ENCODE results near the gene SYF2.

- TF ChIP-seq, protein P1, sequence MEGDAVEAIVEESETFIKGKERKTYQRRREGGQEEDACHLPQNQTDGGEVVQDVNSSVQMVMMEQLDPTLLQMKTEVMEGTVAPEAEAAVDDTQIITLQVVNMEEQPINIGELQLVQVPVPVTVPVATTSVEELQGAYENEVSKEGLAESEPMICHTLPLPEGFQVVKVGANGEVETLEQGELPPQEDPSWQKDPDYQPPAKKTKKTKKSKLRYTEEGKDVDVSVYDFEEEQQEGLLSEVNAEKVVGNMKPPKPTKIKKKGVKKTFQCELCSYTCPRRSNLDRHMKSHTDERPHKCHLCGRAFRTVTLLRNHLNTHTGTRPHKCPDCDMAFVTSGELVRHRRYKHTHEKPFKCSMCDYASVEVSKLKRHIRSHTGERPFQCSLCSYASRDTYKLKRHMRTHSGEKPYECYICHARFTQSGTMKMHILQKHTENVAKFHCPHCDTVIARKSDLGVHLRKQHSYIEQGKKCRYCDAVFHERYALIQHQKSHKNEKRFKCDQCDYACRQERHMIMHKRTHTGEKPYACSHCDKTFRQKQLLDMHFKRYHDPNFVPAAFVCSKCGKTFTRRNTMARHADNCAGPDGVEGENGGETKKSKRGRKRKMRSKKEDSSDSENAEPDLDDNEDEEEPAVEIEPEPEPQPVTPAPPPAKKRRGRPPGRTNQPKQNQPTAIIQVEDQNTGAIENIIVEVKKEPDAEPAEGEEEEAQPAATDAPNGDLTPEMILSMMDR (IDR thresholded peaks at IDR 0.05; ENCODE audit: extremely low read depth in 1 of 2, insufficient read depth in 1 of 2, low read depth in 1 of 2, low read length in 2 of 2) = no peak
- no peak for TF ChIP-seq POLR2A (IDR thresholded peaks at IDR 0.05; ENCODE audit: low read depth, low read length)
- TF ChIP-seq EZH2 (IDR thresholded peaks at IDR 0.05; ENCODE audit: borderline replicate concordance, low read depth, low read length, severe bottlenecking) = no peak
- TF ChIP-seq GATA2 (IDR thresholded peaks at IDR 0.05; ENCODE audit: insufficient read depth, insufficient read length, low read depth, low read length) = no peak
- TF ChIP-seq, protein P2, sequence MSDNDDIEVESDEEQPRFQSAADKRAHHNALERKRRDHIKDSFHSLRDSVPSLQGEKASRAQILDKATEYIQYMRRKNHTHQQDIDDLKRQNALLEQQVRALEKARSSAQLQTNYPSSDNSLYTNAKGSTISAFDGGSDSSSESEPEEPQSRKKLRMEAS (IDR thresholded peaks at IDR 0.05; ENCODE audit: insufficient read depth, insufficient read length) = no peak
- TF ChIP-seq POLR2AphosphoS5 (IDR thresholded peaks at IDR 0.05; ENCODE audit: insufficient read depth, low read depth, low read length) = no peak
Observed at GRCh38 chr1:25216123-25216522, 16.2 kb downstream of the SYF2 start.
